ENCODE measurements around the gene TET3.
"Not testable (repeated sequence)": the region's sequence is repeated elsewhere in the genome, so short reads cannot be mapped to it uniquely, and the experiment has no call there.

GRCh38 chr2:73940066-73940465, 44.6 kb upstream of the TET3 start:
- TF ChIP-seq CTCF, POLR2A (IDR thresholded peaks at IDR 0.05): not testable (repeated sequence)

Data from lower leg skin (tissue), 3 donors.